ENCODE measurements around the gene SLC25A22. TPM values are rescaled to one million over a fixed set of nuclear protein-coding genes. Genes with fewer than 3 reads are reported as not detected.

Gene SLC25A22
- total RNA-seq, 1 donor: 16.8 TPM

DNA sequence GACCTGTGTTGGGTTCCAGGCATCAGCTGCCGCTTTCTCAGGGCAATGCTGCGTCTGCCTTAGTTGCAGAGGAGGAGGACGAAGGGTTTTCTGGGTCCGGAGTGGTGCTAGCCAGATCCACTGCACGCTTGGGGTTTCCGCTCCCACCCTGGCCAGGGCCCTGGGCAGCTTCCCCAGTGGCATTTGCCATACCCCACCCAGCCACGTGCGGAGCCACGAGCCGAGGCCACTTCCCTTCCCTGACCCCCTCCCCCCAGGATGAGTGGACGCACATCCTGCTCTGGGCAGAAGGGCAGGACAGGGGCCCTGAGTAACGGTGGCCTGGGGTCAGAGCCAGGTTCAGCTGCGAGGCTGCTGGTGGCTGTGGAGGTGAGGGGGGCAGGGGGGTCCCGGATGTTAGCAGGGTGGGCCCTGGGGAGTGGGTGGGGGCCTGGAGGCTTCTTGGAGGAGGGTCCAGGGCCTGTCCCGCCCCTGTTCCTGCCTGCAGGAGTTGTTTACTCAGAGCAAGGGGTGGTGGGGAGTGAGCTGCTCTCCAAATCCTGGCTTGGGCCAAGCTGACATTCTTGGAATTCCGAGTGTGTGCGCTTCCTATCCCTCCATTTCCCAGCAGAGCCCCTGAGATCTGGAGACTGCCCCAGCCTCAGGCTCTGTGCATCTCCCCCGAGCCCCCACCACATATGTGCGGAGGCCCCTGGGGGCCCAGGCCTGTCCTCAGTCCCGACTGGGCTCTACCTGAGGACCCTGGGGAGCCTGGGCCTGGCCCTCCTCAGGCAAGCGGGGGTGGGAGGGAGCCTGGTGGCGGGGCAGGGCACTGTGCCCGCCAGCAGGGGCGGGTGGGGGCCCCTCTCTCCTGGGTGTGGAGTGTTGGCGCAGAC lies 46.0 kb upstream of the SLC25A22 start:
- H3K4me3 ChIP-seq (ENCODE audit: low read depth, low read length): peak overlapping the region; percentile 86
- DNase-seq (ENCODE audit: low read depth): peak; percentile 95
- TF ChIP-seq CTCF (IDR thresholded peaks at IDR 0.05; ENCODE audit: insufficient read depth, low read depth, low read length): no peak

DNA sequence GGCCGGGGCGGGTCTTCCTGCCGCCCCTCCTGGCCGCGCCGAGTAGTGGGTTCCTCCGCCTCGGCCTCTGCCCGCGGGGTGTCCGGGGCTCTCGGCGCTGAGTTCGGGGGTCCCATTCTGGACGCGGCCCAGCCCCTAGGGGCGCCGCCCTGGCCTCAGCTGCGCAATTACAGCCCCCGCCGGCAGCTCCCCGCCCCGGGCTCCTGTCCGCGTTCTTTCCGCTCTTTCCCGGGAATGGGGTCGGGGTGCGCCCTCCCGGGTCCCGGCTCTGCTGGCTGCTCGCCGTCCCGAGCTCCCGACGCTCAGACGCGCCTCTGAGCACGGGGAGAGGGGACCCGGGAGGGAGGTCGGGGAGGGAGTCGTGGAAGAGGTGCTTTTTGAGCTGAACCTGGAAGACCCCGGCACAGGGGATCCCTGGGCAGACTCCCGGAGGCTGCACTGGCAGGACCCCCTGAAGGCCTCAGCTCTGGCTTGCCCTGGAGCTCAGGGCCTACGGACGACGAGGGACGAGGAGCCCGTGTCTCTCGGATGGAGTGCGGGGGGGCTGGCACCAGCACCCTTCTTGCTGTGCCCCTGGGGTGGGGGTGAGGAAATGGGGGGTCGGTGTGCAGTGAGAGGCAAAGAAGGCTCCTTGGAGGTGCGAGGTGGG lies 45.1 kb upstream of the SLC25A22 start:
- no peak for TF ChIP-seq CTCF (IDR thresholded peaks at IDR 0.05; ENCODE audit: insufficient read depth, low read depth, low read length)
- H3K4me3 ChIP-seq (ENCODE audit: low read depth, low read length): peak overlapping the region; percentile 86
- no peak for DNase-seq (ENCODE audit: low read depth)

DNA sequence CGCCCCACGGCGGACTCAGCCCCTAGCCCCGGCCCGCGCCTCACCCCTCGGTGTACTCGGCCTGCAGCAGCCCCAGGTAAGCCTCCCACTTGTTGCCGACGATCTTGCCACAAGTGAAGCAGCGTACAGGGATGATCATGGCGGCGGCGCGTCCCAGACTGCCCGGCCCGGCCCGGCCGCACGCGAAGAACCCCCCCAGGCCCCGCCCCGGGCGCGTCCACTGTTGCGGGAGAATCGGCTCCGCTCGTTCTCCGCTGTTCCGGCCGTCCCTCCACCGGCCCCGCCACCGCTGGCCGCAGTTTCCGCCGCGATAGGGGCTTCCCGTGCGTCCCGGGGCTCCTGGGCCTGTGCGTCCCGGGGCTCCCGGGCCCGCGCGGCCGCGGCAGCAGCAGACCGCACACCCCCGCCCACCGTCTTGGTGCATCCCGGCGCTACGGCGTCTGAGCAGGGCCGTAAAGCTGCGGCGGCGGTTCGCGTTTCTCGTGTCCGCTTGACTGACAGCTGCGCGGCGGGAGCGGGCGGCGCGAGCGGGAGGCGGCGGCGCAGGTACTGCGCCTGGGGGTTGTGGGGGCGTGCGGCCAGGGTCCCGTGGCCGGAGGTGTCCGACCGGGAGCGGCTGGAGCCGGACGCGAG lies 44.4 kb upstream of the SLC25A22 start, which contains the start of the genes POLR2L and TSPAN4:
Gene POLR2L (minus strand): TSS at position 160 of the 633 bp plus-strand sequence. CDS start 21 bp downstream, at position 139.
Gene TSPAN4 (plus strand): TSS at position 483 of the 633 bp plus-strand sequence. CDS start 7,453 bp downstream, outside the sequence.
- TF ChIP-seq CTCF (IDR thresholded peaks at IDR 0.05; ENCODE audit: insufficient read depth, low read depth, low read length): no peak
- peak; percentile 90 for DNase-seq (ENCODE audit: low read depth)
- peak within 1 kb of the TSS; percentile 86 for H3K4me3 ChIP-seq (ENCODE audit: low read depth, low read length)

GRCh38 chr11:841981-842369 lies 43.9 kb upstream of the SLC25A22 start:
- peak overlapping the region; percentile 86 for H3K4me3 ChIP-seq (ENCODE audit: low read depth, low read length)
- no peak for DNase-seq (ENCODE audit: low read depth)
- no peak for TF ChIP-seq CTCF (IDR thresholded peaks at IDR 0.05; ENCODE audit: insufficient read depth, low read depth, low read length)

DNA sequence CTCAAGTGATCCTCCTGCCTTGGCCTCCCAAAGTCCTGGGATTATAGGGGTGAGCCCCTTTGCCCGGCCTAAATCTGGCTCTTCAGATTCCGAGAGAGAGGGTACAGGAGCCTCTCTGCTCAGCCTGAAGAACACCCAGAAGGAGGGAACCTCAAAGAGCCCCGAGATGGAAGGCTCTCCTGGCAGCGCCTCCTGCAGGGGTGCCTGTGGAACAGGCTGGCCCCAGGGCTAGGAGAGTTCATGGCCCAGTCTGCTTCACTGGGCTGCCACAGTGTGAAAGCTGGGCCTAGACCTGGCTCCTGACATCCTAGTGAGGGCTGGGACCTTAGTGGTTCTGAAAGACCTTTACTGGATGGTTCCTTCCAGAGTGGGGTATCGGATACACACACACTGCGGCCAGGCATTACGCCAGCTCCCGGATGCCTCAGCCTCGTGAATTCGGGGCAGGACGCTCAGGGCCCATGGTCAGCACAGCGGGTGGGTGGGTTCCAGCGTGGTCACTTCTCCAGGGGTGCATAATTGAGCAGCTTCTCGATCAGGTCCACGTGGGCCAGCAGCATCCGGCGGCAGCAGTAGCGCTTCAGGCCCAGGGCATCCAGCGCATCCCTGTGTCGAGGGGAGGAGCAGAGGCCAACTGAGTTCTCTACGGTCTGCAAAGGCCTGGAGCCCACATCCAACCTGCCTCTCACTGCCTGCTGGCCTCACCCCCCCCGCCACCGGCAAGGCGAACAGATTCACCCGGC lies 42.0 kb upstream of the SLC25A22 start:
- peak; percentile 30 for TF ChIP-seq CTCF (IDR thresholded peaks at IDR 0.05; ENCODE audit: insufficient read depth, low read depth, low read length)
- H3K4me3 ChIP-seq (ENCODE audit: low read depth, low read length): peak overlapping the region; percentile 86
- DNase-seq (ENCODE audit: low read depth): no peak

DNA sequence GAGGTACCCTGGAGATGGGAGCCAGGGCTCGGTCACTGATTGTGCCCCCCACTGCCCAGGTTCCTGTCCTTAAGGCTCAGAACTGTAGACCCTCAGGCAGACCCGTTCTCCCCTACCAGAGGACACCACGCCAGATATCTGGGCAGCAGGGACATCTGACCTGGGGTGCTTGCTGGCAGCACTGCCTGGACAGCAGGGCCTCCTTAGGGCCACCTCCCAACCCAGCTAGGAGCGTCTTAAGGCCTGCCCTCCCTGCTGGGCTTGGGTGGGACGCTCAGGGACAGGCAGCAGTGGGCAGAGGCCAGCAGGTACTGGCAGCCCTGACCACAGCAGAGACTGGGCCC lies 41.2 kb upstream of the SLC25A22 start:
- no peak for DNase-seq (ENCODE audit: low read depth)
- no peak for TF ChIP-seq CTCF (IDR thresholded peaks at IDR 0.05; ENCODE audit: insufficient read depth, low read depth, low read length)
- no peak overlapping the region for H3K4me3 ChIP-seq (ENCODE audit: low read depth, low read length)

Data from fibroblast of villous mesenchyme (primary cell).